Upper lobe of left lung (tissue), 4 donors: ENCODE results near the gene RASGRF2.

Source experiments
- EP300 ChIP-seq, 4 donors: sonication (generic); formaldehyde crosslinking; IDR thresholded peaks; one replicate each; pipeline ENCODE4 v1.5.1; 2017; ENCODE audit warnings: antibody characterized with exemption in 4 of 4, control low read depth in 2 of 4
- POLR2AphosphoS5 ChIP-seq, 2 donors: sonication (generic); formaldehyde crosslinking; IDR thresholded peaks; one replicate each; pipeline ENCODE4 v1.5.1; 2017; ENCODE audit warnings: antibody characterized with exemption in 2 of 2

- TF ChIP-seq EP300 (IDR thresholded peaks at IDR 0.05) (no peak), POLR2AphosphoS5 (IDR thresholded peaks at IDR 0.05) (no peak)
These were observed 33.6 kb upstream of the RASGRF2 start for GRCh38 chr5:80926536-80926935.
